ENCODE data around the gene PIH1D1.

The PIH1D1 gene

GRCh38 chr19:49451430-49452181, at the start of gene PIH1D1:
TSS of gene PIH1D1 (minus strand) at chr19:49451814. CDS start at chr19:49451574, 240 bp downstream.
- Histone ChIP-seq H3K4me1 (ENCODE audit: control insufficient read depth in 1 of 2, insufficient read depth in 2 of 2, low read length in 2 of 2) (peaks cover 13 to 15% of the 10 kb centered on the region in 2 donors), H3K9me3 (ENCODE audit: control insufficient read depth in 1 of 2, low read length in 2 of 2) (no peaks in the 10 kb centered on the region), H3K27me3 (ENCODE audit: control insufficient read depth in 1 of 2, insufficient read depth in 2 of 2, low read length in 2 of 2) (no peaks in the 10 kb centered on the region)

DNA sequence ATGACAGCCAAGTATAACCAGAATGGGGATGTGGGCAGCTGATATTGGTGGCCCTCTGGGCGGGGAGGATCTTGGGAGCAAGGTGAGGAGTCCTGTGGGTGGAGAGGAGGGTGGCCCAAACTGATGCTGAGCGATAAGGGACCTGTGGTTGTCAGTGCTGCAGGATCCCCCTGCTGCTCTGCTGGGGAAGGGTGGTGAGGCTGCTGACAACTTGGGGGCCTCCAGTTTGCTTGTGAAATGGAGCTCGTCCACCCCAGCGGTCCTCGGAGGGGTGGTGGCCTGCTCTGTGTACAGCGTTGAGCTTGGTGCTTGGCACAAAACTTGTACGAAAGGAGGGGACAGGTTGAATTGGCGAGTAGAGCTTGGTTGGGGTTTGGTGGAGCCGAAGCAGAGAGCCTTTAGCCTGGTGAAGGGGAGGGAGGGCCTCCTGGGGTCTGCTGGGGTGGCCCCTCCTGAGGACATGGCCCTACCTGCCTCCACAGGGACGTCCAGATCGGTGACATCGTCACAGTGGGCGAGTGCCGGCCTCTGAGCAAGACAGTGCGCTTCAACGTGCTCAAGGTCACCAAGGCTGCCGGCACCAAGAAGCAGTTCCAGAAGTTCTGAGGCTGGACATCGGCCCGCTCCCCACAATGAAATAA, 47.5 kb upstream of the PIH1D1 start:
- Histone ChIP-seq H3K27ac (ENCODE audit: low read depth, low read length) (peak overlapping the region; percentile 87), H3K27me3 (ENCODE audit: control insufficient read depth in 1 of 2, insufficient read depth in 2 of 2, low read length in 2 of 2) (no peaks in the 10 kb centered on the region), H3K9me3 (ENCODE audit: control insufficient read depth in 1 of 2, low read length in 2 of 2) (no peaks in the 10 kb centered on the region), H3K4me1 (ENCODE audit: control insufficient read depth in 1 of 2, insufficient read depth in 2 of 2, low read length in 2 of 2) (peaks cover 39 to 51% of the 10 kb centered on the region in 2 donors), H3K9ac (ENCODE audit: low read depth in 1 of 2, low read length in 2 of 2) (peak overlapping the region; percentile 66 to 71), H3K4me3 (ENCODE audit: low read depth in 1 of 2, low read length in 2 of 2) (peak overlapping the region; percentile 33 to 84), H3K36me3 (ENCODE audit: control insufficient read depth in 1 of 2, insufficient read depth in 2 of 2, low read length in 2 of 2) (peaks cover 22 to 30% of the 10 kb centered on the region in 2 donors)

More at GRCh38 chr19:49451430-49452181, at the start of gene PIH1D1:
- H3K4me3 ChIP-seq (ENCODE audit: low read depth in 1 of 2, low read length in 2 of 2): peak within 1 kb of the TSS; percentile 96 to 99
- H3K27ac ChIP-seq (ENCODE audit: low read depth, low read length): peak within 1 kb of the TSS; percentile 93
- H3K9ac ChIP-seq (ENCODE audit: low read depth in 1 of 2, low read length in 2 of 2): peak within 1 kb of the TSS; percentile 81 to 93
- H3K36me3 ChIP-seq (ENCODE audit: control insufficient read depth in 1 of 2, insufficient read depth in 2 of 2, low read length in 2 of 2): peaks cover 0 to 18% of the 10 kb centered on the region in 2 donors

GRCh38 chr19:49498475-49498874, 46.9 kb upstream of the PIH1D1 start:
- peaks cover 22 to 30% of the 10 kb centered on the region in 2 donors for H3K36me3 ChIP-seq (ENCODE audit: control insufficient read depth in 1 of 2, insufficient read depth in 2 of 2, low read length in 2 of 2)
- peaks cover 39 to 51% of the 10 kb centered on the region in 2 donors for H3K4me1 ChIP-seq (ENCODE audit: control insufficient read depth in 1 of 2, insufficient read depth in 2 of 2, low read length in 2 of 2)
- H3K4me3 ChIP-seq (ENCODE audit: low read depth in 1 of 2, low read length in 2 of 2): peak overlapping the region; percentile 33 to 84
- H3K9me3 ChIP-seq (ENCODE audit: control insufficient read depth in 1 of 2, low read length in 2 of 2): no peaks in the 10 kb centered on the region
- peak overlapping the region; percentile 66 to 71 for H3K9ac ChIP-seq (ENCODE audit: low read depth in 1 of 2, low read length in 2 of 2)
- no peaks in the 10 kb centered on the region for H3K27me3 ChIP-seq (ENCODE audit: control insufficient read depth in 1 of 2, insufficient read depth in 2 of 2, low read length in 2 of 2)
- no peak overlapping the region for H3K27ac ChIP-seq (ENCODE audit: low read depth, low read length)

GRCh38 chr19:49497789-49498103, 46.1 kb upstream of the PIH1D1 start:
- Histone ChIP-seq H3K9me3 (ENCODE audit: control insufficient read depth in 1 of 2, low read length in 2 of 2) (no peaks in the 10 kb centered on the region), H3K4me3 (ENCODE audit: low read depth in 1 of 2, low read length in 2 of 2) (peak overlapping the region; percentile 84 to 93), H3K9ac (ENCODE audit: low read depth in 1 of 2, low read length in 2 of 2) (peak overlapping the region; percentile 86 to 99), H3K27me3 (ENCODE audit: control insufficient read depth in 1 of 2, insufficient read depth in 2 of 2, low read length in 2 of 2) (no peaks in the 10 kb centered on the region), H3K4me1 (ENCODE audit: control insufficient read depth in 1 of 2, insufficient read depth in 2 of 2, low read length in 2 of 2) (peaks cover 39 to 51% of the 10 kb centered on the region in 2 donors), H3K27ac (ENCODE audit: low read depth, low read length) (no peak overlapping the region), H3K36me3 (ENCODE audit: control insufficient read depth in 1 of 2, insufficient read depth in 2 of 2, low read length in 2 of 2) (peaks cover 24 to 34% of the 10 kb centered on the region in 2 donors)

DNA sequence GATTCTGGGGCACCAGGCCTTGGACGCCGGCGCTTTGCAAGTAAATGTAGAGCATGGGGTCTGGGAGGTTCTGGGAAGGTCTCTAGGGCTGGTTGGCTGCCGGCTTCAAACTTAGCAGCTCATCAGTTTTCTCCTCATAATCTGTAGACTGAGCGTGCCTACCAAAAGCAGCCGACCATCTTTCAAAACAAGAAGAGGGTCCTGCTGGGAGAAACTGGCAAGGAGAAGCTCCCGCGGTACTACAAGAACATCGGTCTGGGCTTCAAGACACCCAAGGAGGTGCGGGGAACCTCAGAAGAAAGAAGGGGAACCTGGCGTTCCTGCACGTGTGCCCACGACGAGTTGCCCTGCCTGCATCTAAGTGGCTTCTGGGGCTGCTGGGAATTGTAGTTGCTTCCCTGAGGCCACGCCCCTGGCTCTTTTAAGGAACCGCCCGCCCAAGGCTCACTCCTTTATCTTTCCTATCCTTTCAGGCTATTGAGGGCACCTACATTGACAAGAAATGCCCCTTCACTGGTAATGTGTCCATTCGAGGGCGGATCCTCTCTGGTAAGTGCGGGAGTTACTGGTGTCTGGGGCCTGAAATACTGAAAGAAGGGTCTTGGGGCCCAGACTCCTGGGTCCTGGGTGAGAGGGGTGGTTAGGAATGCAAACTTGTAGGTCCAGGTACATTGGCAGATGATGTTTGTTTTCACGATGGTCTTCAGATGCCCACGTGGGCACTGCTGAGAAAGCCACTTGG, 45.6 kb upstream of the PIH1D1 start:
- no peaks in the 10 kb centered on the region for H3K9me3 ChIP-seq (ENCODE audit: control insufficient read depth in 1 of 2, low read length in 2 of 2)
- peaks cover 29 to 39% of the 10 kb centered on the region in 2 donors for H3K36me3 ChIP-seq (ENCODE audit: control insufficient read depth in 1 of 2, insufficient read depth in 2 of 2, low read length in 2 of 2)
- H3K4me3 ChIP-seq (ENCODE audit: low read depth in 1 of 2, low read length in 2 of 2): peak overlapping the region; percentile 84 to 93
- H3K27me3 ChIP-seq (ENCODE audit: control insufficient read depth in 1 of 2, insufficient read depth in 2 of 2, low read length in 2 of 2): no peaks in the 10 kb centered on the region
- peak overlapping the region; percentile 86 to 99 for H3K9ac ChIP-seq (ENCODE audit: low read depth in 1 of 2, low read length in 2 of 2)
- peaks cover 42 to 51% of the 10 kb centered on the region in 2 donors for H3K4me1 ChIP-seq (ENCODE audit: control insufficient read depth in 1 of 2, insufficient read depth in 2 of 2, low read length in 2 of 2)
- H3K27ac ChIP-seq (ENCODE audit: low read depth, low read length): peak overlapping the region; percentile 91

DNA sequence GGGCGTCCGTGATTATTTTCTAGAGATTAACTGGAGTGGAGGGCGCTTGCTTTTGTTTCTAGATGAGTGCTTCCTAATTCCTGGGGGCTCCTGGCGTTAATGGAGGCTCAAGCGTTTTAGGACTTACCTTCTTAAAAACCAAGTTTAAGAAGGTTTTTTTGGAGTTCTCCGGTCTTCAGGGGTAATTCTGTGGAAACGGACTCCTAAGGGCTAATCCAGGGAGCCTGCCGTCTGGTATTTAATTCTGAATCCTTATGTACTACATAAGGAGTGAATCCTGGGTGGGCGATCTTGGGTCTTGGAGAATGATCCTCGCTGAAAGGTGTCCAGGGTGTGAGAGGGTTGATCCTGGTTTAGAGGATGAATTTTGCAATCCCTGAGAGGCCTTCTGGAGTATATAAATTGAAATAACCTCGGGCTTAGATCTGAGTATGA, 45.0 kb upstream of the PIH1D1 start:
- Histone ChIP-seq H3K27me3 (ENCODE audit: control insufficient read depth in 1 of 2, insufficient read depth in 2 of 2, low read length in 2 of 2) (no peaks in the 10 kb centered on the region), H3K4me1 (ENCODE audit: control insufficient read depth in 1 of 2, insufficient read depth in 2 of 2, low read length in 2 of 2) (peaks cover 48 to 50% of the 10 kb centered on the region in 2 donors), H3K27ac (ENCODE audit: low read depth, low read length) (peak overlapping the region; percentile 91), H3K9me3 (ENCODE audit: control insufficient read depth in 1 of 2, low read length in 2 of 2) (no peaks in the 10 kb centered on the region), H3K36me3 (ENCODE audit: control insufficient read depth in 1 of 2, insufficient read depth in 2 of 2, low read length in 2 of 2) (peaks cover 36 to 45% of the 10 kb centered on the region in 2 donors), H3K9ac (ENCODE audit: low read depth in 1 of 2, low read length in 2 of 2) (peak overlapping the region; percentile 86 to 99), H3K4me3 (ENCODE audit: low read depth in 1 of 2, low read length in 2 of 2) (peak overlapping the region; percentile 84 to 93)

- Histone ChIP-seq H3K9me3 (ENCODE audit: control insufficient read depth in 1 of 2, low read length in 2 of 2) (no peaks in the 10 kb centered on the region), H3K4me1 (ENCODE audit: control insufficient read depth in 1 of 2, insufficient read depth in 2 of 2, low read length in 2 of 2) (peaks cover 39 to 42% of the 10 kb centered on the region in 2 donors), H3K27me3 (ENCODE audit: control insufficient read depth in 1 of 2, insufficient read depth in 2 of 2, low read length in 2 of 2) (no peaks in the 10 kb centered on the region), H3K27ac (ENCODE audit: low read depth, low read length) (no peak overlapping the region), H3K4me3 (ENCODE audit: low read depth in 1 of 2, low read length in 2 of 2) (no peak overlapping the region), H3K9ac (ENCODE audit: low read depth in 1 of 2, low read length in 2 of 2) (no peak overlapping the region), H3K36me3 (ENCODE audit: control insufficient read depth in 1 of 2, insufficient read depth in 2 of 2, low read length in 2 of 2) (peaks cover 43 to 46% of the 10 kb centered on the region in 2 donors)
Measured at GRCh38 chr19:49492573-49493405, 41.2 kb upstream of the PIH1D1 start.

DNA sequence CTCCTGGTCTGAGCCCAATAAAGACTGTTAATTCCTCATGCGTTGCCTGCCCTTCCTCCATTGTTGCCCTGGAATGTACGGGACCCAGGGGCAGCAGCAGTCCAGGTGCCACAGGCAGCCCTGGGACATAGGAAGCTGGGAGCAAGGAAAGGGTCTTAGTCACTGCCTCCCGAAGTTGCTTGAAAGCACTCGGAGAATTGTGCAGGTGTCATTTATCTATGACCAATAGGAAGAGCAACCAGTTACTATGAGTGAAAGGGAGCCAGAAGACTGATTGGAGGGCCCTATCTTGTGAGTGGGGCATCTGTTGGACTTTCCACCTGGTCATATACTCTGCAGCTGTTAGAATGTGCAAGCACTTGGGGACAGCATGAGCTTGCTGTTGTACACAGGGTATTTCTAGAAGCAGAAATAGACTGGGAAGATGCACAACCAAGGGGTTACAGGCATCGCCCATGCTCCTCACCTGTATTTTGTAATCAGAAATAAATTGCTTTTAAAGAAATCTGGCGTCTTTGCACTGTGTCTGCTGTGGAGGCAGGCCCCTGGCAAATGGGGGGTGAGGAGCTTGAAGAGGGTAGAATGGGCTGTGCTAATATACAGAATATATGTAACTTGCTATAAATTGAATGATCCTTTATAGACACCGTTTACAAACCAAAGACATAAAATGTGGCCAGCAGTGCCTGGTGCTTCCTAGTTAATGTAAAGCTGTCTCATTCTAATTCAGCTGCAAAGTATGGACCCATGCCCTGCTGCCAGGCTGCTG, 40.4 kb upstream of the PIH1D1 start:
- no peaks in the 10 kb centered on the region for H3K9me3 ChIP-seq (ENCODE audit: control insufficient read depth in 1 of 2, low read length in 2 of 2)
- H3K4me1 ChIP-seq (ENCODE audit: control insufficient read depth in 1 of 2, insufficient read depth in 2 of 2, low read length in 2 of 2): peaks cover 32 to 34% of the 10 kb centered on the region in 2 donors
- peaks cover 40 to 41% of the 10 kb centered on the region in 2 donors for H3K36me3 ChIP-seq (ENCODE audit: control insufficient read depth in 1 of 2, insufficient read depth in 2 of 2, low read length in 2 of 2)
- H3K27ac ChIP-seq (ENCODE audit: low read depth, low read length): no peak overlapping the region
- H3K9ac ChIP-seq (ENCODE audit: low read depth in 1 of 2, low read length in 2 of 2): peak overlapping the region in 1 of 2 donors; percentile 18
- H3K27me3 ChIP-seq (ENCODE audit: control insufficient read depth in 1 of 2, insufficient read depth in 2 of 2, low read length in 2 of 2): no peaks in the 10 kb centered on the region
- no peak overlapping the region for H3K4me3 ChIP-seq (ENCODE audit: low read depth in 1 of 2, low read length in 2 of 2)
